NCI-H2196 (cell line): ENCODE measurements around the gene EPS8L3.
"Not testable (repeated sequence)": the region's sequence is repeated elsewhere in the genome, so short reads cannot be mapped to it uniquely, and the experiment has no call there.

ENCODE experiments used
- DNase-seq: peaks from one replicate; lab custom pipeline; 2025; ENCODE audit not compliant: unreplicated experiment; lab: John Stamatoyannopoulos, UW

Gene EPS8L3

GRCh38 chr1:109765896-109766615, 2.3 kb upstream of the EPS8L3 start:
- no peak for DNase-seq

- no peak for DNase-seq
Observed at GRCh38 chr1:109765483-109765815, 1.7 kb upstream of the EPS8L3 start.

- DNase-seq, result no peak
Observed at GRCh38 chr1:109764561-109765482, 1.1 kb upstream of the EPS8L3 start.

DNA sequence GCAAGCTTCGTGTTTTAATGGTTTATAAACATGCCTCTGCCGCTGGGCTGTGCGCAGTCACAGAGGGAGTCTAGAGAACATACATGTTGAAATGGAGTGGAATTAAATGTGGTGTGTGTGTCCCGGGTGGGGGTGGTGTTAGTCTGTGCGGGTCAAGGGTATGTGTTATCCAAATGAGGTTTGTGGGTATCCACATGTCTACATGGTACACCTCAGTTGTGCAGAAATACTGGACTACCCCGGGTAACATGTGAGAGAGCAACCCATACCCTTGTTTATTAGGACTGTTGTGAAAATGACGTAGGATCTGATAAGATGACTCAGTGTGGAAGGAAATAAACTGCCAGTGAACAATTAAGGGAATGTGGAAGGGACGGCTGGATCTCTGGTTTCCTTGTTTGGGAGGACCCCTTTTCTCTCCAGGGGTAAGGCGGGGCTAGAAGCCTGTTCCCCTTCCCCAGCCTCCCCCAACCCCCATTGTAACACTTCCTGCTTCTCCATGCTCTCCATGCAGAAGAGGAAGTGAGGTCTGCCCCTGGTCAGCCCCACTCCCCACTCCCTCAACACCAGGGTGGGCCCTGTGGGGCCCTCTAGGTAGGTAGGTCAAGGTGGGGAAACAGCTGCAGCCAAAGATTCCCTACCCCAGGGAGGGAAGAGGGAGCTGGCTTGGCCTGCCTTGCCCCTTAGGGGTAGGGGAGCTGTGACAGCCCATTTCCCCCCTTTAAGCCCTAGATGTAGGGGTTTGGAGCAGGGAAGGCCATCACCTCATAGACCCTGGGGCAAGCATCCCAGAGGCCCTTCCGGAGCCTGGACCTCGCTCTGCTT, 690 bp downstream of the EPS8L3 start:
- DNase-seq, result no peak

GRCh38 chr1:109762039-109762585, 1.6 kb downstream of the EPS8L3 start:
- DNase-seq, result no peak

- no peak for DNase-seq
Observed at GRCh38 chr1:109761227-109762038, 2.3 kb downstream of the EPS8L3 start.

DNA sequence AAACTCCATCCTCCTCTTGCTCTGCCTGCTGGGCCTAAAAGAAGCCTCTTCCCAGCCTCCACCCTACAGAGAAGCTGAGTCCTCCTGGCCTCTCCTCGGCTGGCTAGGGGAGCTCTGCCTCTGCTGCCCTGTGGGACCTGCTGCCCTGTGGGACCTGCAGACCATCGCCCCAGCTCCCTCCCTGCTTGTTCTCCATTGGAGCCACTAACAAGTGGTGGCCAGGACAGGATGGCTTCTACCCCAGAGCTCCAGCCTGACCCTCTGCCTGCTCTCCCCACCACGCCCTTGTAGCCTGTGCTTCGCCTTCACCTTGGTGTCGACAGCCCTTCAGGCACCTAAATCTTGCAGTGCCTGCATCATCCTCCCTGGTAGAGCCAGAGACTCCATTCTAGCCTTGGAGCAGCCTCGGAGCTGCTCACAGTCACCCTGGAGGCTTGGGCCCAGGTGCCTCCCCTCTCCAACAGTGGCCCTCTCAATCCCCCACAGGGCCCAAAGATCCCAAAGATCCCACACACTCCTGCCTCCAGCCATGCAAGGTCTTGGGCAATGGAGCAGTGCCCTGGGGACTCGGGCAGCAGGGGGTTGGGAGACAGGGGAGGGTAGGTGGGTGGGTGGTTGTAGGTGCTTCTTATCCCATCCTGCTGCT, 3.0 kb downstream of the EPS8L3 start:
- DNase-seq, result no peak

DNA sequence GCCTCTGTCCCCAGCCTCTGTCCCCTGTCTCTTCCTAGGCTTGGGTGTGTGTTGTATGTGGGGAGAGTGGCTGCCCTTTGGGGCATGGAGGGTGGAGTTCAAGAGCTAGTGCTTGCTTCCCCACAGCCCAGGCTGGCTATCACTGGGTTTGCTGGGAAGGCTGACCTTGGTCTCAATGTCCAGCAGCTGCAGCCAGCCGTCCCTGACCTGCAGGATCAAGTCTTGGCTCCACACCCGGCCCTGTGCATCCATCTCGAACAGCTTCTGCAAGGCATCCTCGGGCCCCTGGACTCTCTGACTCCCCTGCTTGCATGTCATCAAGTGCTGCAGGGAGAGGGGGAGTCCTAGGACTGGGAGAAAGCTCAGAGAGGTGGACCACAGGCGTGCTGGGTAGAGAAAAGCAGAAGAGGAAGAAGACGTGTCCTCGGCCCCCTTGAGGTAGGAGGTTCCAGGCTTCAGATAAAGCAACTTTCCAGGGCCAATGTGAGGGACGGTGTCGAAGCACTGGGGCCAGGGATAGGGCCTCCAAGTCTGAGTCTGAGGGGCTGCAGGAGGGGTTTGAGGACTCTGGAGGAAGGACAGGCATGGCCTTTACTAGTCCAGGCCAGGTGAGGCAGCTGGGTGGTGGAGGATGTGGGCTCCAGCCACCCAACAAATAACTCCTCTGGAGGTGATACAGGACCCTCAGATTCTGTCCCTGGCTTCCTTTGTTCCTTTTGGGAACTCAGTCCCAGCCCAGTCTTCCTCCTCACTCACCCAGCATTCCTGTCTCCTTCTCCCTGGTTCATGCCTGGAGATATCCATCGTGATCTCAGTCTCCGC, 4.0 kb downstream of the EPS8L3 start:
- DNase-seq, result no peak

- DNase-seq, result no peak
Observed at GRCh38 chr1:109757936-109758786, 5.6 kb downstream of the EPS8L3 start.

DNA sequence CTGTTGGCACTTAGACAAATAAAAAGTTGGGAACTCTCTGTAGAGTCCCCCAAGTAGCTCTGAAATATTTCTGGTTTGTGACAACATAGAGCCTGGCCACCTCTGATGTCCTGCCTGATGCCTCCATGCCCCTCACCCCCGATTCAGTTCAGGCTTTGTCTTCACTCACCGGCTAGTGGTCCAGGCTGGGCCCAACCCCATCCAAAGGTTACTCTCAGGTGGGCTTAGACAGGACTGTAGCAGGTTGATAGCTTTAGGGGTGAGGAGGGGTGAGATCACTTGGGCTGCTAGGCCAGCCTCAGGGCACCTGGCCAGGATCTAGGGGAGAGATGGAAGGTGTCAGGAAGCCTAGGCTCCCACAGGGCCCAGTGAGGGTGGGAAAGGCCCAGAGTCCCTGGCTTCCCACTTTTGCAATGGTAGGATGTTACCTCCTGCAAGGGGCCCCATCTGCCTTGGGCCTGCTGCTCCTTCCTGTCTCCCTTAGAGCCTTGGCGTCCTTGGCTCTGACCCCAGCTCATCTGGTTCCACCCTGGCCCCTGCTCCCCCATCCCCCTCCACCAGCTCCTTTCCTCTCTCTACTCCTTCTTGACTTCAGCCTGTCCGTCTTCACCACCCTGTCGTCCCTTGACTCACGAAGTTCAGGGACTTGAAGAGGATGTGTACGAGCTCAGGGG, 6.7 kb downstream of the EPS8L3 start:
- no peak for DNase-seq

DNA sequence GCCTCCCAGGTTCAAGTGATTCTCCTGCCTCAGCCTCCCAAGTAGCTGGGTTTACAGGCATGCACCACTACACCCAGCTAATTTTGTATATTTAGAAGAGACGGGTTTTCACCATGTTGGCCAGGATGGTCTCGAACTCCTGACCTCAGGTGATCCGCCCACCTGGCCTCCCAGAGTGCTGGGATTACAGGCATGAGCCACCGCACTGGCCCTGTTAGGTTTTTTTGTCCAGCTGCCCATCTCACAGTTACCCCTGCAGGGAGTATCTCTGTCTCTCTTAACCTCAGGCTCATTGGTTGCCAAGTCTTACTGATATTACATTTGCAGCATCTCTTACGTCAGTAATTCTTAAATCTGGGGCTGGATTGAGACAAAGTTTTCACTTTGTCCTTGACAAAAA, 7.4 kb downstream of the EPS8L3 start:
- not testable (repeated sequence) for DNase-seq

- no peak for DNase-seq
Observed at GRCh38 chr1:109754738-109755137, 9.0 kb downstream of the EPS8L3 start.

- no peak for DNase-seq
Observed at GRCh38 chr1:109751531-109752260, 12.0 kb downstream of the EPS8L3 start.

DNA sequence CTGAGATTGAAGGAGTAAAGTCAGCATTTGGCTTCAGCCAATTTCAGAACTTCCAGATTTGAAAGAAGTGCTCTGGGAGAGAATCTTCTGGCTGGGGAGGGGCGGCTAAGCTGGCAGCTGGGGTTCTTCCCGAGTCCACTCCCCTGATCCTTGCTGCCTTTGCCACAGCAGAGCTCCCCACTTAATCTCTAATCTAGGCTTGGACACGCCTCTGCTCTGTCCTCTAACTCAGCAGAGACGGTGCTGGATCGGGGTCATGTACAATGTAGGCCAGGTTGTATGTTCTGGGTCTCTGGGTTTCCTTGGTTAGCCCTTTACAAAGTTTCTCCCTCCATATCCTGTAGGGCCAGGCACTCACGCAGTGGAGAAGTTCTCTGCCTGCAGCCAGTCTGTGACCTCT, 12.8 kb downstream of the EPS8L3 start:
- no peak for DNase-seq

- no peak for DNase-seq
Observed at GRCh38 chr1:109750241-109750882, 13.4 kb downstream of the EPS8L3 start.

DNA sequence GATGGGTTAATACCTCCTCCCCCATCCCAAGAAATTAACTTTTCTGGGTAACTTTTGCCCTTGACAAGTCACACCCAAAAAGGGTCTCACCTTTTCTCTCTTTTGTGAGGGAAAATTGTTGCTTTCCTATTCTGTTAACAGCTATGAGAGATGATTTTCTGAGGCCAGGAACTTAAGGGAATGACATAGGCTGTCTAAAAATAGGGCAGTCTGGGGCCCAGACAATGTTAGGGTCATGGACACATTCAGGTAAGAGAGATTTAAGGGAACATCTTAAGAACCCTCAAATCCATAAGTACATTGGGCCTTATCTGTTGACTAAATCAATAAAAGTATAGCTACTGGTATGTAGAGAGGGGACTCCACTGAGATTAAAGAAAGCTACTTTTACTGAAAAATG, 14.5 kb downstream of the EPS8L3 start:
- DNase-seq, result no peak
